ENCODE data around the gene ASIC5.

The ASIC5 gene

GRCh38 chr4:155879767-155880166, 13.7 kb upstream of the ASIC5 start:
- DNase-seq, result no peak

GRCh38 chr4:155878611-155879010, 12.5 kb upstream of the ASIC5 start:
- DNase-seq, result no peak

GRCh38 chr4:155877971-155878370, 11.9 kb upstream of the ASIC5 start:
- DNase-seq, result no peak

- no peak for DNase-seq
These were observed 9.8 kb upstream of the ASIC5 start for GRCh38 chr4:155875878-155876277.

- no peak for DNase-seq
These were observed 10.2 kb downstream of the ASIC5 start for GRCh38 chr4:155855897-155856296.

GRCh38 chr4:155854582-155855226, 11.4 kb downstream of the ASIC5 start:
- no peak for DNase-seq

DNA sequence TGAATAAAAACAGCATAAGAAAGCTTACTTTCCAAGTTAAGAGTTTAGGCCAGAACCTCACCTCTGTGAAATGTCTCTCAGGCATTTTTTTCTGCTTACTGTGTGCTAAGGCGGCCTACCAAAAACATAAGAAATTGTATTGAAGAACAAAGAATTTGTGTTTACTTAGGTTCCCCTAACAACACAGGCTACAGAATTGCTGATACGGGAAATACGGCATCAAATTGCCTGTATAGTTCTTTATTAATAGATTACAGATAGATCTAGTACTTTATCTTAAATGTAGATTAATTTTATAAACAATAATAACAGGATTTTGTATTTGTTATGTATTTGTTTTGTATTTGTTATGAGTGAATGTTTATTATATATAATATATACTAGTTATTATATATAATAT, 12.9 kb downstream of the ASIC5 start:
- DNase-seq, result no peak

- no peak for DNase-seq
These were observed 17.0 kb downstream of the ASIC5 start for GRCh38 chr4:155849042-155849441.

GRCh38 chr4:155846929-155847328, 19.1 kb downstream of the ASIC5 start:
- no peak for DNase-seq

DNA sequence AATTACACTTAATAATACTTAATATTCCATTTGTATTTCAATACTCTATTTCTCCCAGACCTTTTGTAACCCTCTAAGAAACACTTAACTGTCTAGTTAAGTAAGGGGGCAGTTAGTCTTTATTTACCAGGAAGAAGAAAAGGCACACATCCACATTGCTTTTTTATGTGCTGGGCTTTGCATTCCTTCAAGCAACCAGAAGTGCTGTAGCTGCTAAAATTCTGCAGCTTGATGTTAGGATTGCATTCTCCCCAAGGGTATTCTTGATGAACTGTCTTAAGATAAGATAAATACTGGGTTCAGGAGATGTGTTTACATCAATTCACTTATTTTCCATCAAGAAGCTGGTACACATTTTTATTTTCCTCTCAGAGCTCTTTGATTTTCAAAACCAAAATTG, 24.0 kb downstream of the ASIC5 start:
- DNase-seq, result no peak

- no peak for DNase-seq
These were observed 28.8 kb downstream of the ASIC5 start for GRCh38 chr4:155837203-155837796.

- no peak for DNase-seq
These were observed 33.4 kb downstream of the ASIC5 start for GRCh38 chr4:155832664-155833063.

DNA sequence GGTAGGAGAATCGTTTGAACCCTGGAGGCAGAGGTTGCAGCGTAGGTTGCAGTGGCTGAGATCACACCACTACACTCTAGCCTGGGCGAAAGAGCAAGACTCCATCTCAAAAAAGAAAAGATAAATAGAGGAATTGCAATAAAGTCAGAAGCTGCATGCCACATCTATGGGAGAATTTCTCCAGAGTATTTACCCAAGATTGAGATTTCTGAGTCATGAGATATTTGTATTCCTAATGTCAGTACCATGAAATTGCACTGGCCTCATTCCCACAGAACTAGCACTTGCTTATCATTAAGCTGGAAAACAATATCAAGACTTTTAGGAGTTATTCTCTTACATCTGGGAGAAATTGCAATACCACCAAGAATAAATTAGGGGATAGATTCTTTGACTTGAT, 37.4 kb downstream of the ASIC5 start:
- DNase-seq, result no peak

DNA sequence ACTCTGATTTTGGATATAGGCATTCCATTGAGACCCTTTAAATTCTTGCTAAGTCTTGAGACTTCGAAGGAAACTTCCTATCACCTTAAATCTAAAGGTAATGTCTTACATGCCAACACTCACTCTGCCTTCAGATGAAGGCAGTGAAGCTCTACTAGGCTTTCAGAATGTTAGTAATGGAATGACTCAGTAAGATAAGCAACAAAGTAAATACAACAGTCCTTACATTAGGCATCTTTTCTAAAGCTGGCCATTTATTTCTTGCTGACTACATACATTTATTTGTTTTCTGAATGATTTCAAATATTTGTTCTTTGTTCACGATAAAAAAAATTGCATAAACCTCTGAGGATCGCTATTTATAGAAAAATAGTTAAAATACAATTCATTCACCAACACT, 43.5 kb downstream of the ASIC5 start:
- no peak for DNase-seq

DNA sequence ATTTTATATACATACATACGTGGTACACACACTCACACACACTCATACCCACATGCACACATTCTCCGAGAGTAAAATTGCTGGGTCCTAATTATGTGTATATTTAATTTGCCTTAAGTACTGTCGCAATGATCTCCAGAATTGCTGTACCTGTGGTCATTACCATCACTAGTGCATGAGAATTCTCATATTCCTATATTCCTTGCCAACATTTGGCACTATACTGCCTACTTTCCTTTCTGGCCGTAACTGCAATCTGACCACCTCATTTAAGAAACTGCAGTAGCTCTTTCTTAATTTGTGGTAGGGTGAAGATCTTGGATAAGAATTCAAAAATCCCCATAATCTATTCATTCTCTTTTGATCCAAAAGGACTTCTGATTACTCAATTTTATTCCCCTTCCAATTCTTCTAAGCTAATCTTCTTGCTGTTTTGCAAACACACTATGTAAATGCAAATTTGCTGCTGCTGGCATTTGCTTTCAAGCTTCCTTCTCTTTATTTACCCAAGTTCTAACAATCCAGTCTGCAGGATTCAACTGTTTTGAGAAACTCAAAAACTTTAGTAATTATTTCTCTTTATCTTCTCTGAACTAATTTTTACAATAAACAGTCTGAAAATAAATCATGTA, 45.1 kb downstream of the ASIC5 start:
- no peak for DNase-seq

GRCh38 chr4:155819066-155819465, 47.0 kb downstream of the ASIC5 start:
- no peak for DNase-seq

DNA sequence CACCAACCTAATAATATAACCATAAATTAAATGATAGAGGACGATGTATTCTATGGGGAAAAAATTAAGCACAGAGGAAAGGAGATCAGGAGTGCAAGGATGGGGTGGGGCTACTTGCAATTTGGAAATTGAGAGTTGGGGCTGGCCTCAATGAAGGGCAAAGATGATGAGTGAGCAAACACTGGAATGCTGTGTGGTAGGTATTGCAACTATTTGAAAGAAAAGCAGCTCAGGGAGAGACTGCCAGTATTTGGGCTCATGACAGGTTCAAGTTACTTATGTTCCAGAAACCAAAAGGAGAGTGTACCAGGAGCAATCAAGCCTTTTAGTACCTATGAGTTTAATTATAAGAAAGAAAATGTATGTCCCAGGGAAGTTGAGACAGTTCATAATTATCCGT, 47.4 kb downstream of the ASIC5 start:
- DNase-seq, result no peak

GRCh38 chr4:155811083-155811482, 55.0 kb downstream of the ASIC5 start:
- DNase-seq, result no peak

DNA sequence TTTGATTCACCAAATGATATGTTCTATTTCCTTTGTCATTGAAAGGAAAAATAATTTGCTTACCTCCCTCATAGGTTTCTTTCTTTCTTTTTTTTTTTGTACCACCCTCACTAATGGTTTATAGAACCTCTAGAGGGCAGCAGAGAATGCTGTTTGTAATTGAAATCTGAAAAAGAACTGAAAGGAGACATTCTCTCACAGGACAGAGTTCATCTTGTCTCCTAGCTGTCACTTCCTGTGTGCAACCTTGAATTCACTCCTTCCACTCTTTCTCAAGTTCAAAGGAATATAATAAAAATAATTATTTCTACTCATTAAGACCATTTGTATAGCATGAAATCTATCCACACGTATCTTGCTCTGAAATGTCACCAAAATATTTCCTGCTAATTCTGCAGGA, 56.2 kb downstream of the ASIC5 start:
- no peak for DNase-seq

DNA sequence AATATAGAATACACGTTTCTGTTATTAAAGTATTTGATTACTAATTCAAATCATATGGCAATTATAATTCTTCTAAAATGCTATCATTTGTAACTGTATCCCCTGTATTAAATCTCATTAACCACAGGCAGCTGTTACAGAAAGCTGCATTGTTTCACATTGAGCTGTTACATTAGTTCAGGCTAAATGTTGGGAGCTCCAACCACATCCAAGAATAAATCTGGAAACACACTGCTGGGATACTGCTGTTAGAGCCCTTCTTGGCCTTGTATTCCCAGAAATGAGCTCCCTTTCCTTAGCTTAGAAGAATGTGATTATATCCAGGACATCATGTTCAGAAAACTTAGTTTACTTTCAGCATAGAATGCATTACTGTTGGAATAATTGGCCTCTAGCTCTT, 59.1 kb downstream of the ASIC5 start:
- DNase-seq, result no peak

DNA sequence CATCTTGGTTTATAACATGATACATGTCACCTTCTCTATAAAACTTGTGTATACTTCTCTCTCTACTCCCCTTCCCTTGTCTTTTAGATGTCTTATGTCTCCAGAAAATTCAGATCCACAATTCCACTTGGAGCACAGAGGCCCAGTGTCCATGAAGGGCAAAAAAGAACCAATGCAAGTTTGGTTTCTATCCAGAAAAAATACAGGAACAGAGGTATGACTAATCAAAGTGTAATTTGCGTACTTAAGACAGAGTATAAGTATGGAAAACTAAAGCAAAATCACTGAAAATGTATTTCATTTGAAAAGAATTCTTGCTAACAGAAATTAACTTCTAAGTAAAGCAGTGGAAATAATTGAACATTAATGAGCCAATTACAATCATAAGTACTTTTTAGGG, 61.1 kb downstream of the ASIC5 start:
- DNase-seq, result no peak

DNA sequence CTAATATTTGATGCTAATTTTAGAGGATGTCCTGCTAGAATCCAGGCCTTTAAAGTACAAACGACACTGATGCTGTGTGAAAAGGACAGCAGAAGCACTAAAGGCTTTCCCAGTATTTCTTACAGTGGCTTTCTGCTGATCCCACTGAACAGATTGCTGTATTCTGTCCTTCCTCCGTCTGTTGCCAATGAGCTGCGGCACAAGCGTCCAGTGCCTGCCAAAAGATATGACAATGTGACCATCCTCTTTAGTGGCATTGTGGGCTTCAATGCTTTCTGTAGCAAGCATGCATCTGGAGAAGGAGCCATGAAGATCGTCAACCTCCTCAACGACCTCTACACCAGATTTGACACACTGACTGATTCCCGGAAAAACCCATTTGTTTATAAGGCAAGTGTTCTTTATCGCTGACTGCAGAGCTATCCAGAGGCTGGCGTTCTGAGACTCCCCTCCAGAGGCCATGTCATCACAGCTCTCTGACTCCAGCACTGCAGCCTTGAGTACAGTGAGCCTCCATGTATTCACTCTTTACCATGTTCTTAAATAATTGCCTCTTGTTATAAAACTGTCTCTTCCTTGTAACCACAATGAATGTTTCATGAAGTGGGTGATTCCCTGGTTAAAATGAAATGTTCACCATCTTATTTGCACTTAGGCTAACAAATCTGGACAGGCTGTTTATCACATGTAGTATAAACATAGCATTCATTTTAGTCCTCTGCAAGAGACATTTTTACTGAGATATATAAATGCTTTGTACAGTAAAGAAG, 63.7 kb downstream of the ASIC5 start:
- no peak for DNase-seq

- no peak for DNase-seq
These were observed 65.3 kb downstream of the ASIC5 start for GRCh38 chr4:155800685-155801343.

DNA sequence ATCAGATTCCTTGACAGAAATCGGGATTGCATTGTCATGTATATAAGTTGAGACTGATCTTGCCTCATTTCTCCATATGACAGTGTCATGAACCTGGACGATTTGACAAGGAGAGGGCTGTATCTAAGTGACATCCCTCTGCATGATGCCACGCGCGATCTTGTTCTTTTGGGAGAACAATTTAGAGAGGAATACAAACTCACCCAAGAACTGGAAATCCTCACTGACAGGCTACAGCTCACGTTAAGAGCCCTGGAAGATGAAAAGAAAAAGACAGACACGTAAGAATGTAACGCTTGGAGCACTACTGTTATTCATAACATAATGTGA, 66.3 kb downstream of the ASIC5 start:
- no peak for DNase-seq
